WTC11 (cell line): ENCODE measurements around the gene CITED1. TPM values are rescaled to one million over a fixed set of nuclear protein-coding genes. Genes with fewer than 3 reads are reported as not detected.

ENCODE experiments used
- ATAC-seq: fragments of 200-7000 bp; cut with Tn5 transposase; 2 replicates; pipeline ENCODE4 v1.10.0; 2021; ENCODE audit warnings: mild to moderate bottlenecking, moderate library complexity
- CTCF ChIA-PET: fragments of 300-600 bp; sonication (Branson Sonifier 250); formaldehyde crosslinking; loops from one replicate; lab custom pipeline; 2021; ENCODE audit warnings: antibody characterized with exemption; lab: Charles Lee
- POLR2A ChIA-PET: fragments of 350-600 bp; sonication (Branson Sonifier 250); formaldehyde crosslinking; loops from one replicate; lab custom pipeline; 2021; ENCODE audit warnings: antibody characterized with exemption; lab: Charles Lee
- DNase-seq: peaks from one replicate; pipeline ENCODE4 v3.0.0; 2021; ENCODE audit warnings: low spot score
- H3K27ac Mint-ChIP-seq: 2 replicates; pipeline ENCODE4 v1.8.0; 2021; ENCODE audit warnings: mixed read lengths
- H3K27me3 Mint-ChIP-seq: 2 replicates; pipeline ENCODE4 v1.8.0; 2021; ENCODE audit warnings: low read depth, mild to moderate bottlenecking, moderate library complexity, mixed read lengths
- H3K36me3 Mint-ChIP-seq: 2 replicates; pipeline ENCODE4 v1.8.0; 2021; ENCODE audit warnings: mixed read lengths
- H3K4me1 Mint-ChIP-seq: 2 replicates; pipeline ENCODE4 v1.8.0; 2022; ENCODE audit warnings: mixed read lengths
- H3K4me3 Mint-ChIP-seq: 2 replicates; pipeline ENCODE4 v1.8.0; 2021; ENCODE audit warnings: mild to moderate bottlenecking, moderate library complexity, mixed read lengths
- H3K9me3 Mint-ChIP-seq: 2 replicates; pipeline ENCODE4 v1.8.0; 2021; ENCODE audit warnings: mixed read lengths
- CBFB ChIP-seq: sonication (generic); formaldehyde crosslinking; IDR thresholded peaks from 2 replicates; pipeline ENCODE4 v1.8.1; 2022; ENCODE audit warnings: mild to moderate bottlenecking, low read depth, missing genetic modification reagents
- E2F5 ChIP-seq: sonication (generic); formaldehyde crosslinking; IDR thresholded peaks from 2 replicates; pipeline ENCODE4 v1.8.1; 2022; ENCODE audit warnings: mild to moderate bottlenecking, moderate library complexity, missing genetic modification reagents
- EMX1 ChIP-seq: fragments of 250-450 bp; sonication (Bioruptor Pico); IDR thresholded peaks from 2 replicates; pipeline ENCODE4 v1.8.0; 2021; ENCODE audit warnings: mild to moderate bottlenecking
- ERG ChIP-seq: fragments of 250-450 bp; sonication (Bioruptor Pico); IDR thresholded peaks from 2 replicates; pipeline ENCODE4 v1.8.0; 2021; ENCODE audit warnings: mild to moderate bottlenecking
- ETV6 ChIP-seq: sonication (generic); formaldehyde crosslinking; IDR thresholded peaks from 2 replicates; pipeline ENCODE4 v1.8.1; 2022; ENCODE audit warnings: mild to moderate bottlenecking, missing genetic modification reagents
- NFE2L1 ChIP-seq: sonication (generic); formaldehyde crosslinking; IDR thresholded peaks from 2 replicates; pipeline ENCODE4 v1.8.1; 2023; ENCODE audit warnings: missing genetic modification reagents
- NFYB ChIP-seq: sonication (generic); formaldehyde crosslinking; conservative IDR thresholded peaks from 2 replicates; pipeline ENCODE4 v1.8.0; 2022; ENCODE audit warnings: low read depth, missing genetic modification reagents
- NR1H2 ChIP-seq: sonication (generic); formaldehyde crosslinking; IDR thresholded peaks from 2 replicates; pipeline ENCODE4 v1.9.0; 2021; ENCODE audit warnings: mild to moderate bottlenecking, moderate library complexity, missing genetic modification reagents
- RELA ChIP-seq: sonication (generic); formaldehyde crosslinking; IDR thresholded peaks from 2 replicates; pipeline ENCODE4 v1.8.1; 2022; ENCODE audit warnings: missing genetic modification reagents, mild to moderate bottlenecking, borderline replicate concordance
- SMAD4 ChIP-seq: sonication (generic); formaldehyde crosslinking; IDR thresholded peaks from 2 replicates; pipeline ENCODE4 v1.8.0; 2022; ENCODE audit warnings: mild to moderate bottlenecking, missing genetic modification reagents
- TEAD4 ChIP-seq: sonication (generic); formaldehyde crosslinking; IDR thresholded peaks from 2 replicates; pipeline ENCODE4 v1.8.0; 2022; ENCODE audit warnings: mild to moderate bottlenecking, missing genetic modification reagents
- ZNF138 ChIP-seq: sonication (generic); formaldehyde crosslinking; conservative IDR thresholded peaks from 2 replicates; pipeline ENCODE4 v1.8.1; 2022; ENCODE audit warnings: mild to moderate bottlenecking, moderate library complexity, missing genetic modification reagents
- ZNF219 ChIP-seq: sonication (generic); formaldehyde crosslinking; IDR thresholded peaks from 2 replicates; pipeline ENCODE4 v1.8.0; 2023; ENCODE audit warnings: missing genetic modification reagents, mild to moderate bottlenecking, borderline replicate concordance
- ZNF263 ChIP-seq: sonication (generic); formaldehyde crosslinking; IDR thresholded peaks from 2 replicates; pipeline ENCODE4 v1.8.1; 2022; ENCODE audit warnings: low read depth, mild to moderate bottlenecking, moderate library complexity, missing genetic modification reagents
- ZNF317 ChIP-seq: sonication (generic); formaldehyde crosslinking; IDR thresholded peaks from 2 replicates; pipeline ENCODE4 v1.8.1; 2023; ENCODE audit warnings: low read depth, mild to moderate bottlenecking, moderate library complexity, missing genetic modification reagents, borderline replicate concordance
- total RNA-seq: library from RNA; stranded (reverse); gene quantifications from 3 replicates; pipeline ENCODE4 v1.2.3, GENCODE V29; 2021
- TF ChIP-seq, protein P1 (sequence below): sonication (generic); formaldehyde crosslinking; IDR thresholded peaks from 2 replicates; pipeline ENCODE4 v1.8.1; 2022; ENCODE audit warnings: mild to moderate bottlenecking, missing genetic modification reagents, moderate library complexity, borderline replicate concordance
- TF ChIP-seq, protein P2 (sequence below): sonication (generic); formaldehyde crosslinking; IDR thresholded peaks from 2 replicates; pipeline ENCODE4 v1.8.0; 2023; ENCODE audit warnings: missing genetic modification reagents
- TF ChIP-seq, protein P3 (sequence below): sonication (generic); formaldehyde crosslinking; IDR thresholded peaks from 2 replicates; pipeline ENCODE4 v1.8.1; 2023; ENCODE audit warnings: mild to moderate bottlenecking, missing genetic modification reagents
- TF ChIP-seq, protein P4 (sequence below): sonication (generic); formaldehyde crosslinking; IDR thresholded peaks from 2 replicates; pipeline ENCODE4 v1.8.0; 2023; ENCODE audit warnings: mild to moderate bottlenecking, missing genetic modification reagents

The CITED1 gene
- total RNA-seq, 1 experiment from 2014 or later = 2.2 TPM

DNA sequence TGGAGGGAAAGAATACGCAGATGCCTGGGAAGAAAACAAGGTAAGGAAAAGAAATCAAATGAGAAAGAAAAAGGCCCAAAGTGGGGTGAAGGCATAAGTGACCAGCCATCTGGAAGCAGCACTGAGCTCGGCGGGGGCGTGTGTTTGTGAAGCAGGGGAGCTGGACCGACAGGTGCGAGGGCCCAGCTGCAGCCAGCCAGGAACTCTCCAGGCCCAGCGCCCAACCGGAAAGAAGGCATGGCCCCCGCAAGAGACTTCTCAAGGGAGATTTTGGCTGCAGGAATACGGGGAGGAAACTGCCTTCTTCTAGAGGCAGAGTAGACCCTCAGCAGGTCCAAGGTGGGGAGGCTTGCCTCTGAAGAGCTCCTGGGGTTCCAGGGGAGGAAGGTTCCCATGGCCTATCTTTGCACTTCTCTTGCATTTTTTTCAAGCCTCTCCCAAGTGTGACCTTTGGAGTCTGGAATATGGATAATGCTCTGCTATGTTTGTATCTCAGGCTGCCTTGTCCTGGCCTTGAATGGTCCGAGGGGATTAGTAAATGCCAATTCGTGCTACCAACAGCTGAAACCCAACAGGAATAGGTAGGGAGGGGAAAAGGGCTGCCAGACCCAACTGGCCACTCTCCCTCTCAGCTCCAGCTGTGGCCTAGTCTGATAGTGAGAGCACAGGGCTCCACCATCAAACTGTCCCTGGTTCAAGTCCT is 10.8 kb upstream of the CITED1 start:
- no peak for TF ChIP-seq ETV6 (CRISPR knock-in tag)
- TF ChIP-seq, protein P1, sequence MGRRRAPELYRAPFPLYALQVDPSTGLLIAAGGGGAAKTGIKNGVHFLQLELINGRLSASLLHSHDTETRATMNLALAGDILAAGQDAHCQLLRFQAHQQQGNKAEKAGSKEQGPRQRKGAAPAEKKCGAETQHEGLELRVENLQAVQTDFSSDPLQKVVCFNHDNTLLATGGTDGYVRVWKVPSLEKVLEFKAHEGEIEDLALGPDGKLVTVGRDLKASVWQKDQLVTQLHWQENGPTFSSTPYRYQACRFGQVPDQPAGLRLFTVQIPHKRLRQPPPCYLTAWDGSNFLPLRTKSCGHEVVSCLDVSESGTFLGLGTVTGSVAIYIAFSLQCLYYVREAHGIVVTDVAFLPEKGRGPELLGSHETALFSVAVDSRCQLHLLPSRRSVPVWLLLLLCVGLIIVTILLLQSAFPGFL (CRISPR knock-in tag) = no peak
- no peak for TF ChIP-seq ZNF263
- TF ChIP-seq E2F5 (CRISPR knock-in tag) = no peak
- TF ChIP-seq TEAD4 (CRISPR knock-in tag) = no peak
- no peak for TF ChIP-seq SMAD4 (CRISPR knock-in tag)
- no peak for TF ChIP-seq ERG
- TF ChIP-seq, protein P2, sequence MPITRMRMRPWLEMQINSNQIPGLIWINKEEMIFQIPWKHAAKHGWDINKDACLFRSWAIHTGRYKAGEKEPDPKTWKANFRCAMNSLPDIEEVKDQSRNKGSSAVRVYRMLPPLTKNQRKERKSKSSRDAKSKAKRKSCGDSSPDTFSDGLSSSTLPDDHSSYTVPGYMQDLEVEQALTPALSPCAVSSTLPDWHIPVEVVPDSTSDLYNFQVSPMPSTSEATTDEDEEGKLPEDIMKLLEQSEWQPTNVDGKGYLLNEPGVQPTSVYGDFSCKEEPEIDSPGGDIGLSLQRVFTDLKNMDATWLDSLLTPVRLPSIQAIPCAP (CRISPR knock-in tag) = no peak
- no peak for TF ChIP-seq ZNF138 (CRISPR knock-in tag)
- TF ChIP-seq, protein P3, sequence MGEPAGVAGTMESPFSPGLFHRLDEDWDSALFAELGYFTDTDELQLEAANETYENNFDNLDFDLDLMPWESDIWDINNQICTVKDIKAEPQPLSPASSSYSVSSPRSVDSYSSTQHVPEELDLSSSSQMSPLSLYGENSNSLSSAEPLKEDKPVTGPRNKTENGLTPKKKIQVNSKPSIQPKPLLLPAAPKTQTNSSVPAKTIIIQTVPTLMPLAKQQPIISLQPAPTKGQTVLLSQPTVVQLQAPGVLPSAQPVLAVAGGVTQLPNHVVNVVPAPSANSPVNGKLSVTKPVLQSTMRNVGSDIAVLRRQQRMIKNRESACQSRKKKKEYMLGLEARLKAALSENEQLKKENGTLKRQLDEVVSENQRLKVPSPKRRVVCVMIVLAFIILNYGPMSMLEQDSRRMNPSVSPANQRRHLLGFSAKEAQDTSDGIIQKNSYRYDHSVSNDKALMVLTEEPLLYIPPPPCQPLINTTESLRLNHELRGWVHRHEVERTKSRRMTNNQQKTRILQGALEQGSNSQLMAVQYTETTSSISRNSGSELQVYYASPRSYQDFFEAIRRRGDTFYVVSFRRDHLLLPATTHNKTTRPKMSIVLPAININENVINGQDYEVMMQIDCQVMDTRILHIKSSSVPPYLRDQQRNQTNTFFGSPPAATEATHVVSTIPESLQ = no peak
- TF ChIP-seq EMX1 (CRISPR knock-in tag) = no peak
- no peak for TF ChIP-seq NFE2L1 (CRISPR knock-in tag)
- no peak for TF ChIP-seq RELA (CRISPR knock-in tag)
- TF ChIP-seq, protein P4, sequence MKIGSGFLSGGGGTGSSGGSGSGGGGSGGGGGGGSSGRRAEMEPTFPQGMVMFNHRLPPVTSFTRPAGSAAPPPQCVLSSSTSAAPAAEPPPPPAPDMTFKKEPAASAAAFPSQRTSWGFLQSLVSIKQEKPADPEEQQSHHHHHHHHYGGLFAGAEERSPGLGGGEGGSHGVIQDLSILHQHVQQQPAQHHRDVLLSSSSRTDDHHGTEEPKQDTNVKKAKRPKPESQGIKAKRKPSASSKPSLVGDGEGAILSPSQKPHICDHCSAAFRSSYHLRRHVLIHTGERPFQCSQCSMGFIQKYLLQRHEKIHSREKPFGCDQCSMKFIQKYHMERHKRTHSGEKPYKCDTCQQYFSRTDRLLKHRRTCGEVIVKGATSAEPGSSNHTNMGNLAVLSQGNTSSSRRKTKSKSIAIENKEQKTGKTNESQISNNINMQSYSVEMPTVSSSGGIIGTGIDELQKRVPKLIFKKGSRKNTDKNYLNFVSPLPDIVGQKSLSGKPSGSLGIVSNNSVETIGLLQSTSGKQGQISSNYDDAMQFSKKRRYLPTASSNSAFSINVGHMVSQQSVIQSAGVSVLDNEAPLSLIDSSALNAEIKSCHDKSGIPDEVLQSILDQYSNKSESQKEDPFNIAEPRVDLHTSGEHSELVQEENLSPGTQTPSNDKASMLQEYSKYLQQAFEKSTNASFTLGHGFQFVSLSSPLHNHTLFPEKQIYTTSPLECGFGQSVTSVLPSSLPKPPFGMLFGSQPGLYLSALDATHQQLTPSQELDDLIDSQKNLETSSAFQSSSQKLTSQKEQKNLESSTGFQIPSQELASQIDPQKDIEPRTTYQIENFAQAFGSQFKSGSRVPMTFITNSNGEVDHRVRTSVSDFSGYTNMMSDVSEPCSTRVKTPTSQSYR = no peak
- no peak for TF ChIP-seq CBFB (CRISPR knock-in tag)
- no peak for TF ChIP-seq NFYB (CRISPR knock-in tag)
- TF ChIP-seq NR1H2 = no peak
- no peak for TF ChIP-seq ZNF219 (CRISPR knock-in tag)
- no peak for TF ChIP-seq ZNF317
- TF ChIP-seq, all 79 proteins: peak for 0
- CTCF ChIA-PET = interaction anchor here (0.5 to 2.0 kb wide), 4 partner anchors 19 to 399 kb away, joined by 3 to 12 read pairs (median 4); no protein-coding TSS in a partner anchor
- no peaks in the 10 kb centered on the region for H3K36me3 Mint-ChIP-seq
- no peaks in the 10 kb centered on the region for H3K9me3 Mint-ChIP-seq
- DNase-seq (peak; percentile 32), ATAC-seq (peak; percentile 65)
- H3K4me1 Mint-ChIP-seq = peaks cover 21% of the 10 kb centered on the region
- no peak overlapping the region for H3K27ac Mint-ChIP-seq
- POLR2A ChIA-PET = no interaction called here
- H3K4me3 Mint-ChIP-seq = peak overlapping the region; percentile 12; the same call in 1 of the 2 replicates
- peaks cover 11% of the 10 kb centered on the region for H3K27me3 Mint-ChIP-seq
